H1 (cell line): ENCODE results near the gene SH3TC2. TPM values are rescaled to one million over a fixed set of nuclear protein-coding genes. Genes with fewer than 3 reads are reported as not detected.

ENCODE experiments used
- CTCF ChIA-PET: fragments of 300-600 bp; sonication (Branson Sonifier 250); formaldehyde crosslinking; loops from one replicate; lab custom pipeline; 2021; ENCODE audit not compliant: partially characterized antibody; lab: Charles Lee
- POLR2A ChIA-PET: fragments of 300-600 bp; sonication (Branson Sonifier 250); formaldehyde crosslinking; loops from one replicate; lab custom pipeline; 2021; ENCODE audit warnings: inconsistent platforms; ENCODE audit not compliant: partially characterized antibody; lab: Charles Lee
- DNase-seq, 2 experiments: peaks; one replicate each; pipeline versions ENCODE4 v3.0.0 to v3.0.0-alpha.2; 2010 to 2022; ENCODE audit warnings: low spot score in 2 of 2, low read depth in 1 of 2, mixed read lengths in 1 of 2
- FAIRE-seq: peaks from 2 replicates; lab custom pipeline; 2011; peaks lifted over from hg19 to GRCh38; lab: Jason Lieb, UNC
- H2AFZ ChIP-seq: 2 replicates; pipeline ENCODE4 v1.8.1; 2012; ENCODE audit warnings: low read length, inconsistent platforms
- H2AK5ac ChIP-seq: 2 replicates; pipeline ENCODE4 v1.6.1; 2013; ENCODE audit warnings: low read depth, low read length
- H2BK120ac ChIP-seq: replicated peaks from 2 replicates; pipeline ENCODE3; 2013; ENCODE audit warnings: low read depth, low read length, inconsistent platforms
- H2BK12ac ChIP-seq: 2 replicates; pipeline ENCODE4 v1.6.1; 2013; ENCODE audit warnings: low read depth, low read length
- H2BK15ac ChIP-seq: 2 replicates; pipeline ENCODE4 v1.6.1; 2013; ENCODE audit warnings: low read length
- H2BK20ac ChIP-seq: 2 replicates; pipeline ENCODE4 v1.6.1; 2013; ENCODE audit warnings: low read length
- H2BK5ac ChIP-seq: 2 replicates; pipeline ENCODE4 v1.6.1; 2013; ENCODE audit warnings: low read depth, low read length
- H3K14ac ChIP-seq: 2 replicates; pipeline ENCODE4 v1.6.1; 2013; ENCODE audit warnings: inconsistent platforms; ENCODE audit not compliant: insufficient read length
- H3K18ac ChIP-seq: 2 replicates; pipeline ENCODE4 v1.6.1; 2013; ENCODE audit warnings: low read length; ENCODE audit errors: extremely low read depth
- H3K23ac ChIP-seq: 2 replicates; pipeline ENCODE4 v1.6.1; 2013; ENCODE audit warnings: inconsistent platforms; ENCODE audit not compliant: insufficient read length
- H3K23me2 ChIP-seq: 2 replicates; pipeline ENCODE4 v1.6.1; 2013; ENCODE audit warnings: low read depth, low read length
- H3K27ac ChIP-seq: 2 replicates; pipeline ENCODE4 v1.6.1; 2011; ENCODE audit warnings: low read depth, low read length, inconsistent platforms
- H3K27me3 ChIP-seq, 4 experiments: replicated peaks in 1 of 4; 1 replicate in 1 of 4; 2 replicates in 3 of 4; pipeline versions ENCODE4 v1.6.1 to v1.8.1; 2011 to 2013; ENCODE audit warnings: low read length in 3 of 4, mild to moderate bottlenecking in 3 of 4, inconsistent platforms in 2 of 4, mixed read lengths in 2 of 4, moderate library complexity in 1 of 4; ENCODE audit not compliant: control insufficient read depth in 3 of 4, insufficient read depth in 3 of 4; ENCODE audit errors: extremely low read depth in 1 of 4
- H3K36me3 ChIP-seq, 4 experiments: 2 replicates each; pipeline versions ENCODE4 v1.6.1 to v1.8.1; 2011 to 2013; ENCODE audit warnings: mild to moderate bottlenecking in 4 of 4, low read length in 3 of 4, moderate library complexity in 2 of 4, control low read depth in 1 of 4, inconsistent platforms in 1 of 4; ENCODE audit not compliant: insufficient read depth in 4 of 4, control insufficient read depth in 2 of 4
- H3K4ac ChIP-seq: replicated peaks from 2 replicates; pipeline ENCODE3; 2013; ENCODE audit warnings: low read length, low read depth, mixed read lengths, inconsistent platforms; ENCODE audit not compliant: insufficient read length
- H3K4me1 ChIP-seq, 4 experiments: replicated peaks in 1 of 4; 1 replicate in 1 of 4; 2 replicates in 3 of 4; pipeline versions ENCODE4 v1.6.1 to v1.8.1; 2011 to 2013; ENCODE audit warnings: low read length in 3 of 4, inconsistent platforms in 2 of 4, mixed read lengths in 1 of 4; ENCODE audit not compliant: insufficient read depth in 4 of 4, control insufficient read depth in 3 of 4
- H3K4me2 ChIP-seq, 2 experiments: 2 replicates each; pipeline versions ENCODE4 v1.6.1 to v1.8.1; 2011 to 2013; ENCODE audit warnings: low read depth in 2 of 2, low read length in 2 of 2, control low read depth in 1 of 2, inconsistent platforms in 1 of 2, mild to moderate bottlenecking in 1 of 2; ENCODE audit not compliant: insufficient read depth in 1 of 2
- H3K4me3 ChIP-seq, 4 experiments: fragments of 200-600, 300-600 bp in 1 of 4; sonication (generic), shearing (Covaris generic), sonication (Bioruptor Twin) in 1 of 4; 2 replicates each; pipeline versions ENCODE4 v1.5.1 to v1.8.1; 2011 to 2016; ENCODE audit warnings: low read length in 4 of 4, low read depth in 3 of 4, control low read depth in 2 of 4, inconsistent platforms in 2 of 4, mild to moderate bottlenecking in 2 of 4, mixed read lengths in 1 of 4, moderate library complexity in 1 of 4; ENCODE audit not compliant: insufficient read depth in 2 of 4; ENCODE audit errors: extremely low read depth in 1 of 4
- H3K56ac ChIP-seq: replicated peaks from 2 replicates; pipeline ENCODE3; 2013; ENCODE audit warnings: low read depth, mild to moderate bottlenecking, mixed read lengths, low read length, inconsistent platforms; ENCODE audit not compliant: insufficient read length
- H3K79me1 ChIP-seq: 2 replicates; pipeline ENCODE4 v1.6.1; 2013; ENCODE audit warnings: low read depth, low read length, control low read depth
- H3K79me2 ChIP-seq, 2 experiments: 2 replicates each; pipeline versions ENCODE4 v1.6.1 to v1.8.1; 2012 to 2013; ENCODE audit warnings: low read length in 2 of 2, mild to moderate bottlenecking in 2 of 2, inconsistent platforms in 1 of 2; ENCODE audit not compliant: insufficient read depth in 2 of 2, control insufficient read depth in 1 of 2
- H3K9ac ChIP-seq, 4 experiments: replicated peaks in 1 of 4; 1 replicate in 1 of 4; 2 replicates in 3 of 4; pipeline versions ENCODE4 v1.6.1 to v1.8.1; 2011 to 2013; ENCODE audit warnings: low read depth in 3 of 4, low read length in 3 of 4, control low read depth in 2 of 4, mild to moderate bottlenecking in 2 of 4, moderate library complexity in 2 of 4, inconsistent platforms in 1 of 4; ENCODE audit errors: extremely low read depth in 1 of 4
- H3K9me3 ChIP-seq, 2 experiments: 2 replicates each; pipeline versions ENCODE4 v1.6.1 to v1.8.1; 2012 to 2013; ENCODE audit warnings: mild to moderate bottlenecking in 2 of 2, moderate library complexity in 2 of 2, control low read depth in 1 of 2, inconsistent platforms in 1 of 2, low read depth in 1 of 2, low read length in 1 of 2, mixed read lengths in 1 of 2; ENCODE audit not compliant: insufficient read depth in 2 of 2
- H4K20me1 ChIP-seq, 2 experiments: replicated peaks in 1 of 2; 2 replicates each; pipeline versions ENCODE3 to v1.8.1; 2011 to 2013; ENCODE audit warnings: inconsistent platforms in 2 of 2, low read length in 2 of 2, mild to moderate bottlenecking in 1 of 2; ENCODE audit not compliant: insufficient read depth in 2 of 2, control insufficient read depth in 1 of 2
- H4K5ac ChIP-seq: 2 replicates; pipeline ENCODE4 v1.6.1; 2013; ENCODE audit warnings: low read length, low read depth, mixed read lengths, inconsistent platforms; ENCODE audit not compliant: insufficient read length
- H4K8ac ChIP-seq: 2 replicates; pipeline ENCODE4 v1.8.0; 2013; ENCODE audit warnings: mild to moderate bottlenecking, moderate library complexity, low read length, inconsistent platforms; ENCODE audit not compliant: insufficient read depth; ENCODE audit errors: extremely low read depth
- H4K91ac ChIP-seq: replicated peaks from 2 replicates; pipeline ENCODE3; 2013; ENCODE audit warnings: low read length, mixed read lengths, inconsistent platforms; ENCODE audit not compliant: insufficient read length
- WGBS, 2 experiments: shearing (Covaris generic) in 1 of 2; methylation state at CpG; one replicate each; pipeline versions ENCODE4 v1.1.6 to v1.1.7; 2013 to 2015; ENCODE audit warnings: low lambda C conversion rate in 2 of 2, mixed read lengths in 2 of 2, inconsistent platforms in 1 of 2, low coverage in 1 of 2, missing lambda C conversion rate in 1 of 2; ENCODE audit not compliant: insufficient replicate concordance in 2 of 2, insufficient coverage in 1 of 2, insufficient read length in 1 of 2; ENCODE audit errors: extremely low coverage in 1 of 2, missing lambda C conversion rate in 1 of 2; 5-methylcytosine and 5-hydroxymethylcytosine counted together
- polyA plus RNA-seq, 7 experiments: library from polyadenylated mRNA; depleted of rRNA in 3 of 7; stranded (reverse) in 5 of 7; unstranded in 2 of 7; fragments of >200 nt in 5 of 7; fragments of 200-250 nt in 2 of 7; gene quantifications; 1 replicate in 5 of 7; 2 replicates in 1 of 7; 4 replicates in 1 of 7; pipeline versions ENCODE4 v1.2.1 to v1.2.3, GENCODE V29; 2011 to 2013; ENCODE audit warnings: missing spikeins in 2 of 7, mixed read lengths in 2 of 7
- total RNA-seq: library from RNA; stranded (reverse); fragmentation: NEBNext Ultra II Directional; extraction: Animal tissue kit (Norgen Biotek cat#: 25700); gene quantifications from 2 replicates; pipeline ENCODE4 v1.2.1, GENCODE V29; 2021

The SH3TC2 gene
- total and polyA plus RNA-seq, 2 of the 8 experiments (the other 6 are each of a cell fraction or from before 2014, with no cell fraction given), result 0.11 to 0.80 TPM

DNA sequence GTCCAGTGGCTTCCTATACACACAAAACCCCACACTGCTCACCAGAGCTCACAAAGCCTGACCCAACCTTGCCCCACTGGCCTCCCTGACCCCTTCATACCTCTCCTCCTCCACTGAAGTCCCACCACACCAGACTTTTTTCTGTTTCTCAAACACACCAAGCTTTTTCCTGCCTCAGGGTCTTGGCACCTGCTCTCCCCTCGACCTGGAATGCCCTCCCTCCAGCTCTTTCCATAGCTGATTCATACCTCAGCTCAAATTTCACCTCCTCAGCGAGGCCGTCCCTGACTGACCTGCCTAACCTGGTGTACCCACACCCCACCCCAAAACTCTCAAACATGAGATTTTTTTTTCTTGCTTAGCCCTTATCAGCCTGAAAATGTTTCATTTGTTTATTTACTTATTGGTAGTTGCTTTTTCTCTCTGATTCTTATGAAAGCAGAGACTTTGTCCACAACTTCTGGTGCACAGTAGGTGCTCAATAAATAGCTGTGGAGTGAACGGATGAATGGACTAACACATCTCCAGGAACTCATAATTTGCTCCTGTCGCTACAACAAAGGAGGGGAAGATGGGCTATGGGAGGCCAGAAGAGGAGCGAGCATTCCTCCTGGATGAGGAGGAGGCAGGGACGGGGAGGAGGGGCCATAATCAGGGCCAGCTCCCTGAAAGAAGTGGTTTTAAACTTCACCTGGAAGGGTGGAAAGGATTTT, 84.3 kb downstream of the SH3TC2 start:
- no peaks in the 10 kb centered on the region for H3K36me3 ChIP-seq
- H3K4me1 ChIP-seq, result peaks cover 0 to 11% (median 5%) of the 10 kb centered on the region in 4 experiments; a peak in 4 of 7 replicates
- ChIA-PET CTCF (interaction anchor here (0.8 to 7.7 kb wide), 18 partner anchors 10 to 247 kb away, joined by 3 to 45 read pairs (median 5); no protein-coding TSS in a partner anchor), POLR2A (interaction anchor here (0.9 kb wide), 1 partner anchor 62 kb away, joined by 3 read pairs; no protein-coding TSS in a partner anchor)
- no peak overlapping the region for H2BK5ac ChIP-seq
- H2AFZ ChIP-seq, result no peak overlapping the region
- H3K4ac ChIP-seq, result no peak overlapping the region
- 0 out of 2 replicates have a peak overlapping the region, but pooled peaks have one; percentile 14 for H2BK15ac ChIP-seq
- H2BK120ac ChIP-seq, result no peak overlapping the region
- no peak overlapping the region for H3K4me3 ChIP-seq
- H4K20me1 ChIP-seq, result no peaks in the 10 kb centered on the region
- H4K91ac ChIP-seq, result no peak overlapping the region
- H2AK5ac ChIP-seq, result no peak overlapping the region
- H3K18ac ChIP-seq, result no peak overlapping the region
- no peak overlapping the region for H3K56ac ChIP-seq
- 70% methylated on average over 7 of the region's 7 CpGs; no CpG with 5 or more reads in 1 of the 2 experiments for WGBS, 2 experiments
- H3K9me3 ChIP-seq, result no peaks in the 10 kb centered on the region
- H3K9ac ChIP-seq, result no peak overlapping the region
- H4K5ac ChIP-seq, result no peak overlapping the region
- H2BK20ac ChIP-seq, result no peak overlapping the region
- H3K23me2 ChIP-seq, result no peaks in the 10 kb centered on the region
- H3K4me2 ChIP-seq, result no peak overlapping the region
- no peak overlapping the region for H3K27ac ChIP-seq
- no peak overlapping the region for H3K14ac ChIP-seq
- FAIRE-seq (no peak), DNase-seq (no peak)
- H3K79me1 ChIP-seq, result no peaks in the 10 kb centered on the region
- no peaks in the 10 kb centered on the region for H3K79me2 ChIP-seq
- no peak overlapping the region for H4K8ac ChIP-seq
- no peaks in the 10 kb centered on the region for H3K27me3 ChIP-seq
- H2BK12ac ChIP-seq, result no peak overlapping the region
- H3K23ac ChIP-seq, result no peak overlapping the region
